Mucosa of stomach (tissue), 1 donor: Measurements from ENCODE around the gene DUOX1.
"Not testable (repeated sequence)": the region's sequence is repeated elsewhere in the genome, so short reads cannot be mapped to it uniquely, and the experiment has no call there.

Experiments
- H3K27me3 ChIP-seq: one replicate; pipeline ENCODE4 v1.7.0; 2013; ENCODE audit warnings: mild to moderate bottlenecking, low read length; ENCODE audit not compliant: control insufficient read depth, insufficient read depth
- H3K36me3 ChIP-seq: one replicate; pipeline ENCODE4 v1.7.0; 2013; ENCODE audit warnings: low read length; ENCODE audit not compliant: control insufficient read depth, insufficient read depth
- H3K4me1 ChIP-seq: one replicate; pipeline ENCODE4 v1.7.0; 2013; ENCODE audit warnings: mild to moderate bottlenecking, low read length; ENCODE audit not compliant: control insufficient read depth, insufficient read depth
- H3K4me3 ChIP-seq: one replicate; pipeline ENCODE4 v1.7.0; 2013; ENCODE audit warnings: low read length
- H3K9ac ChIP-seq: one replicate; pipeline ENCODE4 v1.7.0; 2013; ENCODE audit warnings: mild to moderate bottlenecking, low read length, moderate library complexity
- H3K9me3 ChIP-seq: one replicate; pipeline ENCODE4 v1.7.0; 2013; ENCODE audit warnings: mild to moderate bottlenecking, low read length, moderate library complexity; ENCODE audit not compliant: control insufficient read depth
- donor health status: Pancreatic carcinoma.

The DUOX1 gene

DNA sequence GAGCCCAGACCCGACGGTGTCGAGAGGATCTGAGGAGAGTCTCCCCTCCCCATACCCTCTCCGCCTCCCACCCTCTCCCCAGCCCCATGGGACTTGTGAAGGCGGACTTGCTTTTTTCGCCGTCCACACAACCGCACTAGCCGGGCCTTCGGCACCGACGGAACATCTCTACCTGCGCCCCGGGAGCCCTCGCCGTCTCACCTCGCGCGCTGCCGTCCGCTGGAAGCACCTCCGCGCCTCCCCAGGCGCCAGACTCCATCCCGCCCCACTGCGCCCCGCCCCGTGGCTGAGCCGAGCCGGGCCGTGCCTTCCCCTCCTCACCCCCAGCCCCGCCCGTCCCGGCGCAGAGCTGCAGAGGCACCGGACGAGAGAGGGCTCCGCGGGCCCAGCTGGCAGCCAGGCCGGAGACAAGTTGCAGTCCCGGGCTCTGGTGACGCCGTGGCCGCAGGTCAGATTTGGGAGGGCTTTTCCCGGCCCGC is at the start of gene DUOX1, which contains the start of gene DUOXA1:
Gene DUOX1, plus strand, starts transcription at position 344 of the 479 bp plus-strand sequence. CDS start 1,973 bp downstream, outside the sequence.
Gene DUOXA1, minus strand, starts transcription at position 229 of the 479 bp plus-strand sequence. CDS start 6,865 bp downstream, outside the sequence.
- no peaks in the 10 kb centered on the region for H3K36me3 ChIP-seq
- H3K9ac ChIP-seq: peak within 1 kb of the TSS; percentile 22
- H3K9me3 ChIP-seq: no peaks in the 10 kb centered on the region
- peaks cover 50% of the 10 kb centered on the region for H3K27me3 ChIP-seq
- H3K4me1 ChIP-seq: peaks cover 14% of the 10 kb centered on the region
- H3K4me3 ChIP-seq: no peak within 1 kb of the TSS

GRCh38 chr15:45080593-45080992 is 49.2 kb upstream of the DUOX1 start:
- peaks cover 50% of the 10 kb centered on the region for H3K4me1 ChIP-seq
- H3K9ac ChIP-seq: not testable (repeated sequence)

DNA sequence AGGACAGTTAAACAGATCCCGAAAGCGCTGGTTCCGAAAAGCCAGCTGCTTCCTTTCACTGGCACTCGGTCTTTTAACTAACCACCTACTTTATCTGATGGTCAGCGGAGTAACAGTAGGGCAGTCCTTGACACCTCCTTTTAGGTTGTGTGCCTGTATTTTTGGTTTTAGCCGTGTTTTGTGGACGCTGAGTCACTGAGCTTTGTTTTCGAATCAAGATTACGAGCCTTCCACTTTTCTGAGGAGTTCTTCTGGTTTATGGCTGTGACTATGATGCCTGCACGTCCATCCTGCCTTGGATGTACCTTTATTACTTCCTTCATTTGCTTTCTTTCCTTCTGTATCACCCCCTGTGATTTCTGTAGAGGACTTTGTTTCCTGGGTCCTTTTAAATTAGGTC is 47.4 kb upstream of the DUOX1 start:
- not testable (repeated sequence) for H3K9me3 ChIP-seq, H3K9ac ChIP-seq, H3K4me3 ChIP-seq, H3K36me3 ChIP-seq, H3K27me3 ChIP-seq
- peaks cover 57% of the 10 kb centered on the region for H3K4me1 ChIP-seq

More at GRCh38 chr15:45080593-45080992, 49.2 kb upstream of the DUOX1 start:
- H3K27me3 ChIP-seq, H3K36me3 ChIP-seq, H3K9me3 ChIP-seq, H3K4me3 ChIP-seq: not testable (repeated sequence)

DNA sequence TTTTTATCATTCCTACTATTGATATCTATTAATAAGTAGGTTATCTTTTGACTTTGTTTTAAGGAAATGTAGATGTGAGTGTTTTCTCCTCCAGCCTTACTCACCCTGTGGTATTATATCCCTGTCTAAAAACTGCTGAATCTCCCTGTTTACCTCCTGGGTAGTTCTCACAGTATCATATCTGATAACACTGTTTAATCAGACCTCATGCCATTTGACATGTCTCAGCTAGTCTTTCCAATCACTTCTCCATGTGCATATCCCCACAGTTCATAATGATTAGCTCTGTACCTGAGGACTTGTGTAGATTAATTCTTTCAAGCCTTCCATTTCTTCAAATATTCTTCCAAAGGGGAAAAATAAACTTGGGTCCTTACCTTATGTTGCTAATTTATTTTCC is 46.6 kb upstream of the DUOX1 start:
- peaks cover 53% of the 10 kb centered on the region for H3K4me1 ChIP-seq

GRCh38 chr15:45084163-45084562 is 45.6 kb upstream of the DUOX1 start:
- Histone ChIP-seq H3K27me3 (peaks cover 11% of the 10 kb centered on the region), H3K4me3 (no peak overlapping the region), H3K9ac (no peak overlapping the region), H3K9me3 (no peaks in the 10 kb centered on the region), H3K4me1 (peaks cover 55% of the 10 kb centered on the region), H3K36me3 (no peaks in the 10 kb centered on the region)

More for the DNA sequence above, 46.6 kb upstream of the DUOX1 start:
- Histone ChIP-seq H3K36me3 (no peaks in the 10 kb centered on the region), H3K9me3 (no peaks in the 10 kb centered on the region), H3K4me3 (no peak overlapping the region), H3K9ac (no peak overlapping the region), H3K27me3 (peaks cover 8% of the 10 kb centered on the region)

DNA sequence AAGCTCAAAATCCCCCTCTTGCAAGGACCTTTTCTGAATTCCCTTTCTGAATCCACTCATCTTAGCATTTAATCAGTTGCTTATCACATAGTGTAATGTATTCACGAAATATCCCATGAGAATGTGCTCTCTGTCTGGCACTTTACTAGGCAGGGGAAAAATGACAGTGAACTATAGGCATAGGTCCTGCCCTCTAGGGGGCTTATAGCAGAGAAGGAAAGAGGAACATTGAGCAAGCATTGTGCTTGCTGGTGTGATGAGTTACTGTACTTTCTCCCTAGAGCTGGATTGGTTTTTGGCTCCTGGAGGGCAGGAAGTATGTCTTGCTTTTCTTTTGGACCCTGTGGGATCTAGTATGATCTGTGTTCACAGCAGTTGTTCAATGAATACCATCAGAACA is 42.3 kb upstream of the DUOX1 start:
- H3K9me3 ChIP-seq: no peaks in the 10 kb centered on the region
- H3K36me3 ChIP-seq: no peaks in the 10 kb centered on the region
- H3K4me1 ChIP-seq: peaks cover 34% of the 10 kb centered on the region
- no peak overlapping the region for H3K9ac ChIP-seq
- H3K4me3 ChIP-seq: no peak overlapping the region
- peaks cover 11% of the 10 kb centered on the region for H3K27me3 ChIP-seq

DNA sequence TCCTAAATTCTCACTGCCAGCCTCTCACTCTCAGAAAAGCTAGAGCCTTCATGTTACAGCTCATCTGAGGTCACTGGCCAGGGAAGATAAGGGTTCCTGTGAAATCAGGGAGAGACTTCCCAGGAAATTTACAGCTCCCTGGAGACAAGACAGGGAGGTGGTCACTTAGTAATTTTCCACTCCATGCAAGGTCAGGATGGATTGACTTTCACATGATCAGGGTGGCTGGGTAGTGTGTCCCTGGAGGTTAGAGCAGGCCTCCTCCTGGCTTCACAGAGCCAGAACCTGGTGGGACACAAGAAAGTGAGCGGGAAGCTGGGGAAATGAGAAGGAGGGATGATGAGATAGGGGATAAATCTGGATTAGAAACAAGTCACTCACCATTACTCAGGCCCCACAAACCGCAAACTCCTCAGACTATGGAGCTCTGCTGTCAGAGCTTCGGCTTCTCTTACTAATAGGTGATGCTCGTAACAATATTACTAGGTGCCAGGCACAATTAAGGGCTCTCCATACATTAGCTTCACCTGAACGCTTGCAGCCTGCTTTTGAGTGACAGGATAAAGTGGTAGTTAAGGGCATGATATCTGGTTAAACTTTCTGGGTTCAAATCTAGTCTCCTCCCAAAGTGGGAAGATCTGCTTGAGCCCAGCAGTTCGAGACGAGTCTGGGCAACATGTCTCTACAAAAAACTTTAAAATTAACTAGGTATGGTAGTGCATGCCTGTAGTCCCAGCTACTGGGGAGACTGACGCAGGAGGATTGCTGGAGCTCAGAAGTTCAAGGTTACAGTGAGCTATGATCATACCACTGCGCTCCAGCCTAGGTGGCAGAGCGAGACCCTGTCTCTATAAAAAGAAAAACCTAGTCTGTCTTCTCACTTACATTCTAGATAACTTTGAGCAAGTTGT is 40.7 kb upstream of the DUOX1 start:
- H3K4me1 ChIP-seq: peaks cover 21% of the 10 kb centered on the region
- no peaks in the 10 kb centered on the region for H3K9me3 ChIP-seq
- H3K36me3 ChIP-seq: no peaks in the 10 kb centered on the region
- H3K9ac ChIP-seq: no peak overlapping the region
- no peak overlapping the region for H3K4me3 ChIP-seq
- peaks cover 11% of the 10 kb centered on the region for H3K27me3 ChIP-seq

DNA sequence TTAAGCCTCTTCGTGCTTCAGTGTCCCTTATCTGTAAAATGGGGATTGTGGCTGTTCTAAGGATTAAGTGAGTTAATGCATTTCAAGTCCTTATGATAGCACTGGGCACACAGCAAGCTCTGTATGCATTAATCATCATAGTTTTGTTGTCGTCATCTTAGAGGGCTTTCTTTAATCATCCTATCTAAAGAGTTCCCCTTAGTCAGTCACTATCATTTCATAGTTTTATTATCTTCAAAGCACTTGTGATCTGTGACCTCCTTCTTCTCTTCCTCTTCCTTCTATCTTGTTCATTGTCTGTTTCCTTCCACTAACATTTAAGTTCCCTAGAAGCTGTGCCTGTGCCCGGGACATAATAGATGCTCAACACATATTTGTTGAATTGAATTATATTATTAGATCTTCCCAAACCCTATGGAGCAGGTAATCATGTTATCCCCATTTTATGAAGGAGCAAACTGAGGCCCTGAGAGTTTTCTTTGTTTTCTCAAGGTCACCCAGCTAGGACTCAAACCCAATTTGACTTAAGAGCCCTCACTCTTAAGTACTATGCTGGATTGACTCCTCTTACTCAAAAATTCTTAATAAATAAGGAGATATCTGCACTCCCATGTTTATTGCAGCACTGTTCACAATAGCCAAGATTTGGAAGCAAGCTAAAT is 40.0 kb upstream of the DUOX1 start:
- no peaks in the 10 kb centered on the region for H3K36me3 ChIP-seq
- peaks cover 11% of the 10 kb centered on the region for H3K27me3 ChIP-seq
- peaks cover 18% of the 10 kb centered on the region for H3K4me1 ChIP-seq
- H3K4me3 ChIP-seq: no peak overlapping the region
- H3K9me3 ChIP-seq: no peaks in the 10 kb centered on the region
- H3K9ac ChIP-seq: no peak overlapping the region

DNA sequence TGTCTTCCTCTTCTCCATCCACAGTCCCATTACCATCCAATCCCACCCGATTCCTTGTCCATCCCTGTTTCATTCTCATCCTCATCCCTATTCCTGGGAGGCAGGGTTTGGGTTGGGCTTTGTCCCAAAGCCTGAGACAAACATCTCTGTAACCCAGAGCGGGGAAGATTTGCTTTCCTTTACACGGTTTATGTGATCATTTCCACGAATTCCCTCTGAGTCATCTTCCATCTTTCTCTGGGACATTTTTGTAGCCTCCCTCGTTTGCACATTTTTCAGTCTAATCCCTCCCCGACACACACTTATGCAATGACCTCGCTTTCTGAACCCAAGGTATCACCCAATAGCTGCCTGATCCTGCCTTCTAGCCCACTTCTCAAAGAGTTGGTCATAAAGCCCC is 38.6 kb upstream of the DUOX1 start:
- Histone ChIP-seq H3K4me3 (no peak overlapping the region), H3K9me3 (no peaks in the 10 kb centered on the region), H3K27me3 (peaks cover 11% of the 10 kb centered on the region), H3K4me1 (peaks cover 12% of the 10 kb centered on the region), H3K9ac (no peak overlapping the region), H3K36me3 (no peaks in the 10 kb centered on the region)

DNA sequence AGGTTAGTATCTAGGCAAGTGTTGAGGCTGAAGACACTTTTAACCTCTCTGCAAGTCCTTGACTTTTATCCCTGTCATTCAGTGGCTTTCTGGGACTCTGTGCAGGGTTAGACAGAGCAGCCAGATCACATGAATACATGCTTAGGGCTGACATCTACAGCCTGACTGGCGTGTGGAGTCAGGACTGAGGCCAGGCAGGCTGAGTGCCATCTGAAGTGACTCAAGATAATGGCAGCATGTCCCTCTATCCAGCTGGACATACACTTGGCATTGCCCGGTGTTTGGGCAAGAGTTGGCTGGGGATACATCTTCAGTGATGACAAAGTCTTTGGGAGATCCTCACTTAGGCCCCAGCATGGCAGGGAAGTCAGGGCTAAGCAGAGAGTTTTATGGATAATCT is 38.2 kb upstream of the DUOX1 start:
- Histone ChIP-seq H3K4me3 (no peak overlapping the region), H3K9ac (no peak overlapping the region), H3K36me3 (no peaks in the 10 kb centered on the region), H3K27me3 (peaks cover 11% of the 10 kb centered on the region), H3K9me3 (no peaks in the 10 kb centered on the region), H3K4me1 (peaks cover 12% of the 10 kb centered on the region)

DNA sequence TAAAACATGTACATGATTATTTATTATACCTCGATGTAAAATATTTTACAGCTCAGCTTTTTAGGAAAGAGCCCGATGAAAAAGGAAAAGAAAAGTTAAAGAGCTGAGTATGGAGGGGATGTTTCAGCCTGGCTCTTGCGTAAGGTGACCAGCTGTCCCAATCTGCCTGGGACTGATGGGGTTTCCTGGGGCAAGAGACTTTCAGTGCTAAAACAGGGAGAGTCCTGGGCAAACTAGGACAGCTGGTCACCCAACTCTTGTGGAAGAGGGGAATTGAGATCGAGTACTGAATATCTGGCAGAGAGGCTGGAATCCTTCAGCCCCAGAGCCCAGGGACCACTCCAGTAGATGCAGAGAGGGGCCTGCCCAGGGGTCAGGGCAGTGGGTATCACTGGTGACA is 36.8 kb upstream of the DUOX1 start:
- no peaks in the 10 kb centered on the region for H3K9me3 ChIP-seq
- H3K4me1 ChIP-seq: peaks cover 17% of the 10 kb centered on the region
- no peak overlapping the region for H3K4me3 ChIP-seq
- H3K36me3 ChIP-seq: no peaks in the 10 kb centered on the region
- H3K27me3 ChIP-seq: peaks cover 3% of the 10 kb centered on the region
- no peak overlapping the region for H3K9ac ChIP-seq
